Measurements from ENCODE around the gene HK3. TPM values are rescaled to one million over a fixed set of nuclear protein-coding genes. Genes with fewer than 3 reads are reported as not detected.

Gene HK3
- total and polyA plus RNA-seq, 2 experiments from 2014 or later, result not detected

GRCh38 chr5:176912115-176912514, 13.0 kb upstream of the HK3 start (continued):
- TF ChIP-seq ZNF462 (CRISPR knock-in tag; IDR thresholded peaks at IDR 0.05), result no peak
- no peak for TF ChIP-seq EZH2 (IDR thresholded peaks at IDR 0.05; ENCODE audit: low read depth, unreplicated experiment)
- no peak for TF ChIP-seq JUNB (IDR thresholded peaks at IDR 0.05; ENCODE audit: unreplicated experiment)
- TF ChIP-seq REST (IDR thresholded peaks at IDR 0.05; ENCODE audit: unreplicated experiment), result no peak
- no peak for TF ChIP-seq POLR2AphosphoS5 (IDR thresholded peaks at IDR 0.05; ENCODE audit: low read depth)
- TF ChIP-seq EZH2phosphoT487 (IDR thresholded peaks at IDR 0.05; ENCODE audit: unreplicated experiment), result no peak
